Activated naive CD8-positive, alpha-beta T cell treated with anti-CD3 and anti-CD28 coated beads, Interleukin-2, amount 10 ng/mL, durations not matched to agents 7 days and 5 days (primary cell): ENCODE measurements around the gene H6PD. TPM values are rescaled to one million over a fixed set of nuclear protein-coding genes. Genes with fewer than 3 reads are reported as not detected.
"Not testable (repeated sequence)": the region's sequence is repeated elsewhere in the genome, so short reads cannot be mapped to it uniquely, and the experiment has no call there.

Experiments
- ATAC-seq: fragments of 150-1000 bp; cut with Tn5 transposase; one replicate; pipeline ENCODE4 v1.10.0; 2021; ENCODE audit warnings: low read depth, moderate library complexity
- POLR2A ChIA-PET: fragments of 350-600 bp; sonication (Branson Sonifier 250); formaldehyde crosslinking; loops from one replicate; lab custom pipeline; 2021; ENCODE audit warnings: antibody characterized with exemption; lab: Charles Lee
- DNase-seq: peaks from one replicate; pipeline ENCODE4 v3.0.0; 2021
- H3K27ac Mint-ChIP-seq: one replicate; pipeline ENCODE4 v1.8.0; 2022; ENCODE audit warnings: mild to moderate bottlenecking, mixed read lengths
- H3K27me3 Mint-ChIP-seq: one replicate; pipeline ENCODE4 v1.8.0; 2022; ENCODE audit warnings: mild to moderate bottlenecking, moderate library complexity, mixed read lengths
- H3K36me3 Mint-ChIP-seq: one replicate; pipeline ENCODE4 v1.8.0; 2021; ENCODE audit warnings: mild to moderate bottlenecking, mixed read lengths
- H3K4me1 Mint-ChIP-seq: one replicate; pipeline ENCODE4 v1.8.0; 2021; ENCODE audit warnings: mixed read lengths
- H3K4me3 Mint-ChIP-seq: one replicate; pipeline ENCODE4 v1.8.0; 2022; ENCODE audit warnings: mild to moderate bottlenecking, moderate library complexity, mixed read lengths
- H3K9me3 Mint-ChIP-seq: one replicate; pipeline ENCODE4 v1.8.0; 2021; ENCODE audit warnings: mixed read lengths
- total RNA-seq, 2 experiments: library from RNA; stranded (reverse); gene quantifications; one replicate each; pipeline ENCODE4 v1.2.3, GENCODE V29; 2021

H6PD gene
- total RNA-seq, 2 experiments from 2014 or later, result 15.3 to 15.9 TPM

GRCh38 chr1:9298282-9298681 lies 63.7 kb downstream of the H6PD start:
- no peak overlapping the region for H3K4me3 Mint-ChIP-seq
- H3K27me3 Mint-ChIP-seq, result peaks cover 13% of the 10 kb centered on the region
- ATAC-seq (no peak), DNase-seq (no peak)
- H3K4me1 Mint-ChIP-seq, result peaks cover 10% of the 10 kb centered on the region
- POLR2A ChIA-PET, result no interaction called here
- H3K36me3 Mint-ChIP-seq, result no peaks in the 10 kb centered on the region
- H3K27ac Mint-ChIP-seq, result no peak overlapping the region
- no peaks in the 10 kb centered on the region for H3K9me3 Mint-ChIP-seq

- H3K36me3 Mint-ChIP-seq, H3K4me1 Mint-ChIP-seq, POLR2A ChIA-PET, H3K4me3 Mint-ChIP-seq, ATAC-seq, DNase-seq, H3K27ac Mint-ChIP-seq, H3K9me3 Mint-ChIP-seq: not testable (repeated sequence)
- H3K27me3 Mint-ChIP-seq, result peaks cover 13% of the 10 kb centered on the region
These were observed 65.3 kb downstream of the H6PD start for GRCh38 chr1:9299571-9300541.

GRCh38 chr1:9300573-9300972 lies 66.0 kb downstream of the H6PD start:
- no peaks in the 10 kb centered on the region for H3K9me3 Mint-ChIP-seq
- ATAC-seq (no peak), DNase-seq (no peak)
- H3K27ac Mint-ChIP-seq, result no peak overlapping the region
- no peak overlapping the region for H3K4me3 Mint-ChIP-seq
- no peaks in the 10 kb centered on the region for H3K36me3 Mint-ChIP-seq
- H3K27me3 Mint-ChIP-seq, result peaks cover 13% of the 10 kb centered on the region
- POLR2A ChIA-PET, result no interaction called here
- peaks cover 8% of the 10 kb centered on the region for H3K4me1 Mint-ChIP-seq

GRCh38 chr1:9302745-9303524 lies 68.4 kb downstream of the H6PD start:
- POLR2A ChIA-PET, result no interaction called here
- H3K36me3 Mint-ChIP-seq, result no peaks in the 10 kb centered on the region
- peaks cover 2% of the 10 kb centered on the region for H3K27me3 Mint-ChIP-seq
- no peak for ATAC-seq
- H3K4me3 Mint-ChIP-seq, result no peak overlapping the region
- no peak for DNase-seq
- no peaks in the 10 kb centered on the region for H3K9me3 Mint-ChIP-seq
- H3K27ac Mint-ChIP-seq, result no peak overlapping the region
- peaks cover 8% of the 10 kb centered on the region for H3K4me1 Mint-ChIP-seq

- H3K27ac Mint-ChIP-seq, result no peak overlapping the region
- ATAC-seq, result no peak
- no peak for DNase-seq
- POLR2A ChIA-PET, result no interaction called here
- peaks cover 2% of the 10 kb centered on the region for H3K27me3 Mint-ChIP-seq
- no peak overlapping the region for H3K4me3 Mint-ChIP-seq
- no peaks in the 10 kb centered on the region for H3K9me3 Mint-ChIP-seq
- H3K4me1 Mint-ChIP-seq, result peaks cover 8% of the 10 kb centered on the region
- H3K36me3 Mint-ChIP-seq, result no peaks in the 10 kb centered on the region
These were observed 69.3 kb downstream of the H6PD start for GRCh38 chr1:9303916-9304315.

- Mint-ChIP-seq H3K27ac (no peak overlapping the region), H3K36me3 (no peaks in the 10 kb centered on the region), H3K4me3 (no peak overlapping the region), H3K27me3 (peaks cover 2% of the 10 kb centered on the region), H3K9me3 (no peaks in the 10 kb centered on the region), H3K4me1 (peaks cover 8% of the 10 kb centered on the region)
- DNase-seq (no peak), ATAC-seq (no peak)
- POLR2A ChIA-PET, result no interaction called here
These were observed 70.6 kb downstream of the H6PD start for GRCh38 chr1:9305216-9305615.

GRCh38 chr1:9306006-9306405 lies 71.4 kb downstream of the H6PD start:
- H3K27me3 Mint-ChIP-seq, result peaks cover 2% of the 10 kb centered on the region
- peaks cover 2% of the 10 kb centered on the region for H3K4me1 Mint-ChIP-seq
- no peaks in the 10 kb centered on the region for H3K9me3 Mint-ChIP-seq
- DNase-seq (no peak), ATAC-seq (no peak)
- POLR2A ChIA-PET, result no interaction called here
- no peaks in the 10 kb centered on the region for H3K36me3 Mint-ChIP-seq
- no peak overlapping the region for H3K27ac Mint-ChIP-seq
- no peak overlapping the region for H3K4me3 Mint-ChIP-seq

- ATAC-seq (no peak), DNase-seq (no peak)
- Mint-ChIP-seq H3K27me3 (peaks cover 2% of the 10 kb centered on the region), H3K9me3 (no peaks in the 10 kb centered on the region), H3K27ac (no peak overlapping the region), H3K4me3 (no peak overlapping the region), H3K36me3 (no peaks in the 10 kb centered on the region), H3K4me1 (peaks cover 2% of the 10 kb centered on the region)
- POLR2A ChIA-PET, result no interaction called here
These were observed 72.7 kb downstream of the H6PD start for GRCh38 chr1:9307303-9307702.

- H3K36me3 Mint-ChIP-seq, result no peaks in the 10 kb centered on the region
- no peak overlapping the region for H3K4me3 Mint-ChIP-seq
- H3K27ac Mint-ChIP-seq, result no peak overlapping the region
- no peaks in the 10 kb centered on the region for H3K9me3 Mint-ChIP-seq
- no peaks in the 10 kb centered on the region for H3K27me3 Mint-ChIP-seq
- ATAC-seq (no peak), DNase-seq (no peak)
- H3K4me1 Mint-ChIP-seq, result no peaks in the 10 kb centered on the region
- POLR2A ChIA-PET, result interaction anchor here (0.5 kb wide), 1 partner anchor 72 kb away, joined by 4 read pairs; no protein-coding TSS in a partner anchor
These were observed 73.7 kb downstream of the H6PD start for GRCh38 chr1:9308236-9308785.

- H3K27ac Mint-ChIP-seq, result no peak overlapping the region
- H3K4me3 Mint-ChIP-seq, result no peak overlapping the region
- H3K27me3 Mint-ChIP-seq, result no peaks in the 10 kb centered on the region
- POLR2A ChIA-PET, result no interaction called here
- no peaks in the 10 kb centered on the region for H3K4me1 Mint-ChIP-seq
- DNase-seq (no peak), ATAC-seq (no peak)
- no peaks in the 10 kb centered on the region for H3K36me3 Mint-ChIP-seq
- no peaks in the 10 kb centered on the region for H3K9me3 Mint-ChIP-seq
These were observed 74.5 kb downstream of the H6PD start for GRCh38 chr1:9309080-9309479.

- Mint-ChIP-seq H3K27ac (no peak overlapping the region), H3K4me3 (no peak overlapping the region), H3K27me3 (no peaks in the 10 kb centered on the region), H3K9me3 (no peaks in the 10 kb centered on the region), H3K36me3 (no peaks in the 10 kb centered on the region), H3K4me1 (no peaks in the 10 kb centered on the region)
- POLR2A ChIA-PET, result no interaction called here
- ATAC-seq, result no peak
- DNase-seq, result no peak
These were observed 75.4 kb downstream of the H6PD start for GRCh38 chr1:9309991-9310390.

GRCh38 chr1:9311029-9311428 lies 76.5 kb downstream of the H6PD start:
- POLR2A ChIA-PET, result no interaction called here
- H3K27me3 Mint-ChIP-seq, result no peaks in the 10 kb centered on the region
- H3K4me1 Mint-ChIP-seq, result peaks cover 8% of the 10 kb centered on the region
- H3K4me3 Mint-ChIP-seq, result no peak overlapping the region
- H3K9me3 Mint-ChIP-seq, result no peaks in the 10 kb centered on the region
- H3K36me3 Mint-ChIP-seq, result no peaks in the 10 kb centered on the region
- no peak overlapping the region for H3K27ac Mint-ChIP-seq
- no peak for DNase-seq
- no peak for ATAC-seq

- Mint-ChIP-seq H3K4me1 (peaks cover 10% of the 10 kb centered on the region), H3K36me3 (no peaks in the 10 kb centered on the region), H3K4me3 (no peak overlapping the region), H3K27ac (no peak overlapping the region), H3K27me3 (no peaks in the 10 kb centered on the region), H3K9me3 (no peaks in the 10 kb centered on the region)
- no peak for ATAC-seq
- no peak for DNase-seq
- POLR2A ChIA-PET, result no interaction called here
These were observed 76.9 kb downstream of the H6PD start for GRCh38 chr1:9311479-9311878.
